ENCODE measurements around the gene SPATA22.

SPATA22 gene

DNA sequence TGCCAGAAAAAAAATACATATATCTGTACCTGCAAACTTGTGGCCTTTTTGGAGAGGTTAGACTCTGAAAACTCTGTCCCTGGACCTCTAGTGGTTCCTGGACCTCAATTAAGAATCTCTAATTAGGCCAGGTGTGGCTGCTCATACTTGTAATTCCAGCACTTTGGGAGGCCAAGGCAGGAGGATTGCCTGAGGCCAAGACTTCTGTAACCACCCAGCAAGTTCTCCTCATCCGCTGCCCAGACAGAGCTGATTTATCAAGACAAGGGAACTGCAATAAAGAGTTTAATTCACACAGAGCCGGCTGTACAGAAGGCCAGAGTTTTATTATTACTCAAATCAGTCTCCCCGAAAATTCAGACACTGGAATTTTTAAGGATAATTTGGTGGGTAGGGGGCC lies 8.4 kb upstream of the SPATA22 start:
- TF ChIP-seq, protein P1, sequence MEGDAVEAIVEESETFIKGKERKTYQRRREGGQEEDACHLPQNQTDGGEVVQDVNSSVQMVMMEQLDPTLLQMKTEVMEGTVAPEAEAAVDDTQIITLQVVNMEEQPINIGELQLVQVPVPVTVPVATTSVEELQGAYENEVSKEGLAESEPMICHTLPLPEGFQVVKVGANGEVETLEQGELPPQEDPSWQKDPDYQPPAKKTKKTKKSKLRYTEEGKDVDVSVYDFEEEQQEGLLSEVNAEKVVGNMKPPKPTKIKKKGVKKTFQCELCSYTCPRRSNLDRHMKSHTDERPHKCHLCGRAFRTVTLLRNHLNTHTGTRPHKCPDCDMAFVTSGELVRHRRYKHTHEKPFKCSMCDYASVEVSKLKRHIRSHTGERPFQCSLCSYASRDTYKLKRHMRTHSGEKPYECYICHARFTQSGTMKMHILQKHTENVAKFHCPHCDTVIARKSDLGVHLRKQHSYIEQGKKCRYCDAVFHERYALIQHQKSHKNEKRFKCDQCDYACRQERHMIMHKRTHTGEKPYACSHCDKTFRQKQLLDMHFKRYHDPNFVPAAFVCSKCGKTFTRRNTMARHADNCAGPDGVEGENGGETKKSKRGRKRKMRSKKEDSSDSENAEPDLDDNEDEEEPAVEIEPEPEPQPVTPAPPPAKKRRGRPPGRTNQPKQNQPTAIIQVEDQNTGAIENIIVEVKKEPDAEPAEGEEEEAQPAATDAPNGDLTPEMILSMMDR (IDR thresholded peaks at IDR 0.05; ENCODE audit: unreplicated experiment in 3 of 3), result no peak
- Mint-ChIP-seq H3K27ac (no peak overlapping the region), H3K9me3 (no peaks in the 10 kb centered on the region)

DNA sequence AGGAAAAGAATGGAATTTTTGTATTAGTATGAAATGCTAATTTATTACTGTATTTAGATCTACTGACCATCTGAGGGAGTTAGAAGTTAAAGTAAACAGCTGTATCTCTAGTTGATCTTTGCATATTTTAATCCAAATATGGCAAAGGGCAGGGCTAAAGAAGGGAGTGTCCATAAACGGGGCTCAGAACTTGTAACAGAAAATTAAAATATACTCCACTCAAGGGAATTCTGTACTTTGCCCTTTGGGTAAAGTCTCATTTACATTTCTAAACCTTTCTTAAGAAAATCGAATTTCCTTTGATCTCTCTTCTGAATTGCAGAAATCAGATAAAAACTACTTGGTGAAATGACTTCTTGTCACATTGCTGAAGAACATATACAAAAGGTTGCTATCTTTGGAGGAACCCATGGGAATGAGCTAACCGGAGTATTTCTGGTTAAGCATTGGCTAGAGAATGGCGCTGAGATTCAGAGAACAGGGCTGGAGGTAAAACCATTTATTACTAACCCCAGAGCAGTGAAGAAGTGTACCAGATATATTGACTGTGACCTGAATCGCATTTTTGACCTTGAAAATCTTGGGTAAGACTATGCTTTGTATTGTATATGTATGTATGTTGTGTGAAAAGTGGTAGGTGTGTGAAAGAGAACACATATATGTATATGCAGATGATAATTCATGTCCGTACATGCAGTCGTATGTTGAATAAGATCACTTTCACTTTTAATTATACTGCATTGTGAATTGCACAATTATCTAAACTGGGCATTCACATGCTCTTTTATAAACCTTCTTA lies 4.4 kb upstream of the SPATA22 start, which contains the start of gene ASPA:
Gene ASPA (plus strand): TSS at position 186 of the 799 bp plus-strand sequence. CDS start 163 bp downstream, at position 349.
- TF ChIP-seq, protein P1 (IDR thresholded peaks at IDR 0.05; ENCODE audit: unreplicated experiment in 3 of 3), result no peak
- H3K36me3 Mint-ChIP-seq (ENCODE audit: low read depth), result no peaks in the 10 kb centered on the region
- peak within 1 kb of the TSS; percentile 84 to 90 (median 88) for H3K27ac Mint-ChIP-seq
- H3K27me3 Mint-ChIP-seq (ENCODE audit: low read depth), result no peaks in the 10 kb centered on the region
- peak within 1 kb of the TSS; percentile 52 to 82 (median 79) for H3K4me3 Mint-ChIP-seq
- H3K4me1 Mint-ChIP-seq, result peaks cover 31% of the 10 kb centered on the region
- no peaks in the 10 kb centered on the region for H3K9me3 Mint-ChIP-seq

More for the DNA sequence above, 8.4 kb upstream of the SPATA22 start:
- Mint-ChIP-seq H3K4me1 (peaks cover 19% of the 10 kb centered on the region), H3K4me3 (no peak overlapping the region), H3K27me3 (ENCODE audit: low read depth) (peaks cover 4% of the 10 kb centered on the region), H3K36me3 (ENCODE audit: low read depth) (no peaks in the 10 kb centered on the region)

DNA sequence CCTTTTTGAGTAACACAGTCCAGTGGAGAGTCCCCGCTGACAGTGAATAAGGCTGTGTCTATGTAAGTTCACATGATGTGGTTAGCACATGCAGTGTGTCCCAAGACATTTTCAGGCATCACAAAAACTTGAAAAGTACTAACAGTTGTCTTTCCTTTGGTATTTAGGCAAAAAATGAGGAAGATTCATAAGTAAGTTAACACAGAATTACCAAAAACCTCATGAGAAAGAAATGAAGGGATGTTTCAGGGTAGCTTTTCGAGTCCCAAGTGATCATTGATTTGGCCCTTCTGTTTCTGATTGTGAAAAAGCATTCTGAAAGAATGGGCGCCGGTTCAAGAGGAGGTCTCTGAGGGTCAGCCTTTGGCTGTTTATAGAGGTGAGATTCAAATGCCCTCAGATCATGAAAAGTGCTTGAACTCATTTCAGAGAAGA lies 3.6 kb upstream of the SPATA22 start:
- peak overlapping the region; percentile 84 to 90 (median 88) for H3K27ac Mint-ChIP-seq
- H3K9me3 Mint-ChIP-seq, result no peaks in the 10 kb centered on the region
- no peaks in the 10 kb centered on the region for H3K27me3 Mint-ChIP-seq (ENCODE audit: low read depth)
- H3K4me1 Mint-ChIP-seq, result peaks cover 31% of the 10 kb centered on the region
- peak overlapping the region; percentile 24 to 61 (median 58) for H3K4me3 Mint-ChIP-seq
- TF ChIP-seq, protein P1 (IDR thresholded peaks at IDR 0.05; ENCODE audit: unreplicated experiment in 3 of 3), result no peak
- H3K36me3 Mint-ChIP-seq (ENCODE audit: low read depth), result no peaks in the 10 kb centered on the region

DNA sequence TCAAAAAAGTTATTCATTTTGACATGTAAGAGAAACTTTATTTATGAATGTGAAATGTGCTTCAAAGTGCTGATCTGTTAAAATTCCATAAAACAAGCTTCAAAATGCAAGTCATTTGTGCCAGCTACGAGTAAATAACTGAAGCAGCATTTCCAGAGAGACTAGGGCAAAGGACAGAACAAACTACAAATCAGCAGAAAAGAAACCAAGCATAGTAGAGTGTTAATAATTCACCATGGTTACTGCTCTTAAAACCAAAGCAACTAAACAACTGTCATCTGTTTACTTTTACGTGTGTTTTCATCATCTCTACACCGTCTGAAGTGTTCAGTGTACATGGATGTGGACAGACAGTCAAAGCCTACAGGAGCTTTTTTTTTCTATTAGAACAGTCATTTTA lies 2.6 kb upstream of the SPATA22 start:
- no peaks in the 10 kb centered on the region for H3K9me3 Mint-ChIP-seq
- H3K4me3 Mint-ChIP-seq, result peak overlapping the region in 2 of 3 experiments; percentile 26 to 34
- no peaks in the 10 kb centered on the region for H3K36me3 Mint-ChIP-seq (ENCODE audit: low read depth)
- H3K27ac Mint-ChIP-seq, result peak overlapping the region; percentile 84 to 90 (median 88)
- H3K4me1 Mint-ChIP-seq, result peaks cover 31% of the 10 kb centered on the region
- no peaks in the 10 kb centered on the region for H3K27me3 Mint-ChIP-seq (ENCODE audit: low read depth)
- TF ChIP-seq, protein P1 (IDR thresholded peaks at IDR 0.05; ENCODE audit: unreplicated experiment in 3 of 3), result no peak

DNA sequence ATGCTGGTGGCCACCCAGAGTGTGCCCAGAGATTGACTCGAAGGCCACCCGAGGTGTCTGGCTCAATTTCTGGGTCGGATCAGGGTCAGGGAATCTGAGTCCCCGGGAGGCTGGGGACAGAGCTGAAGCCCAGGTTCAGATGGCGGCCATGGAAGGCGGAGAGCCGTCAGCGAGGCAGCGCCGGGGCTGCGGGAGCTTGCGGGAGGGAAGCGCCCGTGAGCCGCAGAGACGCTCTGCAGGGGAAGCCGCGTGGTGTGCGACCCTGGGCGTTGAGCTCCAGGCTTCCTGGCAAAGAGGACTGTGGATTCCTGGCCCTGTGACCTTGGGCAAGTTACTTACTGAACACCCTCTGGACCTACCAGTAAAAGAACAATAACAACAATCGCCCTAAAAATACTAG lies 518 bp upstream of the SPATA22 start:
- no peaks in the 10 kb centered on the region for H3K9me3 Mint-ChIP-seq
- peak overlapping the region in 2 of 3 experiments; percentile 40 to 88 for H3K27ac Mint-ChIP-seq
- TF ChIP-seq, protein P1 (IDR thresholded peaks at IDR 0.05; ENCODE audit: unreplicated experiment in 3 of 3), result no peak
- H3K27me3 Mint-ChIP-seq (ENCODE audit: low read depth), result no peaks in the 10 kb centered on the region
- no peaks in the 10 kb centered on the region for H3K36me3 Mint-ChIP-seq (ENCODE audit: low read depth)
- peaks cover 27% of the 10 kb centered on the region for H3K4me1 Mint-ChIP-seq
- H3K4me3 Mint-ChIP-seq, result no peak overlapping the region
